Kidney capillary endothelial cell (primary cell): ENCODE measurements around the gene PRKCZ.
"Not testable (repeated sequence)": the region's sequence is repeated elsewhere in the genome, so short reads cannot be mapped to it uniquely, and the experiment has no call there.

Experiments used
- DNase-seq: peaks from one replicate; pipeline ENCODE4 v3.0.0-alpha.2; 2018; ENCODE audit warnings: low spot score

The PRKCZ gene

GRCh38 chr1:2087766-2088165 lies 37.6 kb downstream of the PRKCZ start:
- DNase-seq: no peak

GRCh38 chr1:2088458-2088857 lies 38.2 kb downstream of the PRKCZ start:
- peak; percentile 20 for DNase-seq

- DNase-seq: no peak
Observed at GRCh38 chr1:2089051-2089450, 38.8 kb downstream of the PRKCZ start.

- no peak for DNase-seq
Observed at GRCh38 chr1:2090216-2090890, 40.1 kb downstream of the PRKCZ start.

GRCh38 chr1:2091611-2092604 lies 41.7 kb downstream of the PRKCZ start:
- DNase-seq: peak; percentile 16

GRCh38 chr1:2093055-2093454 lies 42.8 kb downstream of the PRKCZ start:
- no peak for DNase-seq

- no peak for DNase-seq
Observed at GRCh38 chr1:2093636-2094035, 43.4 kb downstream of the PRKCZ start.

- DNase-seq: not testable (repeated sequence)
Observed at GRCh38 chr1:2094269-2095158, 44.3 kb downstream of the PRKCZ start.

- DNase-seq: no peak
Observed at GRCh38 chr1:2095394-2095793, 45.2 kb downstream of the PRKCZ start.

- DNase-seq: no peak
Observed at GRCh38 chr1:2095981-2096736, 45.9 kb downstream of the PRKCZ start.

- no peak for DNase-seq
Observed at GRCh38 chr1:2097386-2098300, 47.4 kb downstream of the PRKCZ start.

GRCh38 chr1:2098301-2098698 lies 48.1 kb downstream of the PRKCZ start:
- no peak for DNase-seq

- no peak for DNase-seq
Observed at GRCh38 chr1:2098839-2099785, 48.9 kb downstream of the PRKCZ start.

GRCh38 chr1:2099886-2100779 lies 49.9 kb downstream of the PRKCZ start:
- DNase-seq: no peak

GRCh38 chr1:2100780-2101108 lies 50.5 kb downstream of the PRKCZ start:
- DNase-seq: no peak

GRCh38 chr1:2101531-2101930 lies 51.3 kb downstream of the PRKCZ start:
- no peak for DNase-seq

- DNase-seq: no peak
Observed at GRCh38 chr1:2101946-2102345, 51.7 kb downstream of the PRKCZ start.

GRCh38 chr1:2102753-2103152 lies 52.5 kb downstream of the PRKCZ start:
- no peak for DNase-seq
